Measurements from ENCODE around the gene ZC3H12A. TPM values are rescaled to one million over a fixed set of nuclear protein-coding genes. Genes with fewer than 3 reads are reported as not detected.
A peak's percentile ranks its signal among the peaks of the same experiment; 100 is the strongest.

ZC3H12A gene
- total and polyA plus RNA-seq, 2 experiments from 2014 or later = 9.0 to 9.3 TPM

DNA sequence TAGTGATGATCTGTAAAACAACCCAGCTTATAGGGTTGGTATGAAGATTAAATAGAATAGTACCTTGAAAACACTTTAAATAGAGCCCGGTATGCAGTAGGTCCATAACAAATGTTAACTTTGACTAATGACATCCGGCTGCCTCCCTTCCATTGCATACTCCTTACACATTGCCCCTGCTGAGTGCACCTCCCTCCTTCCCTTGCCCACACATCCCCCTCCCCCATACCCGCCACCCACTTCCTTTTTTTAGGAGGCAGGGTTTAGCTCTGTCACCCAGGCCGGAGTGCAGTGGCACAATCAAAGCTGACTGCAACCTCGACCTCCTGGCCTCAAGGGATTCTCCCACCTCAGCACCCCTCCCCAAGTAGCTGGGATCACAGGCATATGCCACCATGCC lies 24.4 kb upstream of the ZC3H12A start (continued):
- TF ChIP-seq ZNF462 (CRISPR knock-in tag; IDR thresholded peaks at IDR 0.05) (no peak), POLR2AphosphoS5 (IDR thresholded peaks at IDR 0.05; ENCODE audit: low read depth) (no peak), JUNB (IDR thresholded peaks at IDR 0.05; ENCODE audit: unreplicated experiment) (no peak)

- no peak overlapping the region; the same call in none of the 2 replicates for H3K4me2 ChIP-seq
- H3K9me3 Mint-ChIP-seq = no peaks in the 10 kb centered on the region
- peaks cover 39% of the 10 kb centered on the region for H3K4me1 ChIP-seq (ENCODE audit: insufficient read depth)
- 0 out of 2 replicates have a peak overlapping the region, but pooled peaks have one; percentile 1 for H3K27ac ChIP-seq (ENCODE audit: low read depth)
- H2AFZ ChIP-seq = peak overlapping the region; percentile 3; the same call in 1 of the 2 replicates
- H3K36me3 ChIP-seq (ENCODE audit: insufficient read depth) = no peaks in the 10 kb centered on the region
- no peaks in the 10 kb centered on the region for H3K79me2 ChIP-seq (replicated peaks; ENCODE audit: insufficient read depth)
- no peaks in the 10 kb centered on the region for H3F3A ChIP-seq (replicated peaks; ENCODE audit: low read depth)
- no peaks in the 10 kb centered on the region for H4K20me1 ChIP-seq (replicated peaks; ENCODE audit: insufficient read depth)
- ATAC-seq = peak; percentile 12; the same call in 2 of the 3 replicates
- DNase-seq (ENCODE audit: low spot score) = no peak
- H3K4me1 Mint-ChIP-seq = peaks cover 45% of the 10 kb centered on the region
- no peaks in the 10 kb centered on the region for H3K36me3 Mint-ChIP-seq (ENCODE audit: low read depth)
- H3K27me3 ChIP-seq (ENCODE audit: insufficient read depth) = no peaks in the 10 kb centered on the region
- no peak overlapping the region for H3K4me3 ChIP-seq
- no peaks in the 10 kb centered on the region for H3K9me2 ChIP-seq (ENCODE audit: insufficient read depth)
- peak overlapping the region; percentile 81 for H3K27ac Mint-ChIP-seq
- TF ChIP-seq ZNF462 (CRISPR knock-in tag; IDR thresholded peaks at IDR 0.05) = no peak
- 0 out of 2 replicates have a peak, but pooled peaks have one; percentile 9 for TF ChIP-seq POLR2AphosphoS5 (IDR thresholded peaks at IDR 0.05; ENCODE audit: low read depth)
- 0 out of 4 replicates have a peak, but pooled peaks of 1 of the 2 experiments have one; percentile 3 for TF ChIP-seq CTCF (conservative IDR thresholded peaks at IDR 0.05; ENCODE audit: low read depth in 2 of 2)
- peaks cover 5% of the 10 kb centered on the region for H3K27me3 Mint-ChIP-seq (ENCODE audit: insufficient read depth, low read depth, poor library complexity)
- H3K4me3 Mint-ChIP-seq = peak overlapping the region; percentile 48; the same call in 2 of the 3 replicates
Observed at GRCh38 chr1:37452416-37452815, 22.0 kb upstream of the ZC3H12A start.

Data from GM23338 (cell line).